Mammary epithelial cell (primary cell): ENCODE measurements around the gene PROKR1.

Experiments used
- CTCF ChIP-seq, 2 donors: IDR thresholded peaks in 1 of 2; conservative IDR thresholded peaks in 1 of 2; 2 replicates each; pipeline ENCODE4 v1.5.1; 2011 to 2012; ENCODE audit warnings: inconsistent platforms in 2 of 2, low read length in 2 of 2, mild to moderate bottlenecking in 2 of 2, control low read depth in 1 of 2, low read depth in 1 of 2; ENCODE audit not compliant: insufficient read depth in 1 of 2; ENCODE audit errors: extremely low read depth in 1 of 2
- EZH2 ChIP-seq: IDR thresholded peaks from 2 replicates; pipeline ENCODE4 v1.6.1; 2012; ENCODE audit warnings: low read length, inconsistent platforms, borderline replicate concordance

GRCh38 chr2:68643011-68643873 is at the start of gene PROKR1:
- no peak for TF ChIP-seq EZH2
- no peak for TF ChIP-seq CTCF (conservative IDR thresholded peaks at IDR 0.05 in 1 of 2, IDR thresholded peaks at IDR 0.05 in 1 of 2; ENCODE audit: extremely low read depth in 1 of 2, insufficient read depth in 1 of 2, low read depth in 1 of 2, low read length in 2 of 2)
